AG04450 (cell line): Measurements from ENCODE around the gene LAMA4. TPM values are rescaled to one million over a fixed set of nuclear protein-coding genes. Genes with fewer than 3 reads are reported as not detected.

Experiments used
- CTCF ChIA-PET: fragments of 300-600, 350-600 bp; formaldehyde crosslinking; extraction: SDS; loops from one replicate; lab custom pipeline; 2022; ENCODE audit warnings: antibody characterized with exemption, inconsistent platforms; lab: Charles Lee
- POLR2A ChIA-PET: fragments of 350-600 bp; formaldehyde crosslinking; extraction: SDS; loops from one replicate; lab custom pipeline; 2021; ENCODE audit warnings: antibody characterized with exemption, inconsistent platforms; lab: Yijun Ruan, JAX
- DNase-seq: peaks from one replicate; pipeline ENCODE4 v3.0.0-alpha.2; 2011; ENCODE audit warnings: low read depth, low spot score
- H3K27ac ChIP-seq: one replicate; pipeline ENCODE4 v1.5.1; 2012; ENCODE audit warnings: low read depth, low read length, control low read depth
- H3K27me3 ChIP-seq: one replicate; pipeline ENCODE4 v1.6.0; 2012; ENCODE audit warnings: low read length; ENCODE audit not compliant: control insufficient read depth, insufficient read depth
- H3K4me3 ChIP-seq: 2 replicates; pipeline ENCODE4 v1.5.1; 2011; ENCODE audit warnings: mild to moderate bottlenecking, low read depth, low read length, control low read depth
- H3K9me3 ChIP-seq: 2 replicates; pipeline ENCODE4 v1.5.1; 2012; ENCODE audit warnings: low read length; ENCODE audit not compliant: control insufficient read depth, insufficient read depth
- polyA plus RNA-seq: library from polyadenylated mRNA; depleted of rRNA; stranded (reverse); fragments of >200 nt; gene quantifications from 2 replicates; pipeline ENCODE4 v1.2.3, GENCODE V29; 2011
- TF ChIP-seq, protein P1 (sequence below): IDR thresholded peaks from 2 replicates; pipeline ENCODE4 v1.5.1; 2011; ENCODE audit warnings: low read depth, low read length, control low read depth, inconsistent platforms

Gene LAMA4
- polyA plus RNA-seq, 1 experiment = 246 TPM

DNA sequence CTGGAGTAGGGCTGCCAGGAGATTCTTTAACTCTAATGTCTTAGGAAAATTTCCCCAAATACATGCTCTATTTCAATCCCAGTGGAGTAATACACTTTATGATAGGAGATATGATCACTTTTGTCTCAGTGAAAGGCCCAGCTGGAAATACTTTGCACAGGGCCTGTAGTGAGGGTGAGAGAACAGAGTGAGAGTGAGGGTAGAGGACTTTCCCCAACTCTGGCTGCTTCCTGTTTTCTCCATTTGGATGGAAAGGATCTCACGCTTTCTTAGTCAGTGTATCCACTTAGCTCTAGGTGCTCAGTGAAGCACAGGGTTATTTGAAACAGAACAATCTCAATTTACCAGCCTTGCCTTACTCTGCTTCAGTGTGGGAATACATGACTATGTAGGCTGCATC, 130.4 kb downstream of the LAMA4 start:
- TF ChIP-seq, protein P1, sequence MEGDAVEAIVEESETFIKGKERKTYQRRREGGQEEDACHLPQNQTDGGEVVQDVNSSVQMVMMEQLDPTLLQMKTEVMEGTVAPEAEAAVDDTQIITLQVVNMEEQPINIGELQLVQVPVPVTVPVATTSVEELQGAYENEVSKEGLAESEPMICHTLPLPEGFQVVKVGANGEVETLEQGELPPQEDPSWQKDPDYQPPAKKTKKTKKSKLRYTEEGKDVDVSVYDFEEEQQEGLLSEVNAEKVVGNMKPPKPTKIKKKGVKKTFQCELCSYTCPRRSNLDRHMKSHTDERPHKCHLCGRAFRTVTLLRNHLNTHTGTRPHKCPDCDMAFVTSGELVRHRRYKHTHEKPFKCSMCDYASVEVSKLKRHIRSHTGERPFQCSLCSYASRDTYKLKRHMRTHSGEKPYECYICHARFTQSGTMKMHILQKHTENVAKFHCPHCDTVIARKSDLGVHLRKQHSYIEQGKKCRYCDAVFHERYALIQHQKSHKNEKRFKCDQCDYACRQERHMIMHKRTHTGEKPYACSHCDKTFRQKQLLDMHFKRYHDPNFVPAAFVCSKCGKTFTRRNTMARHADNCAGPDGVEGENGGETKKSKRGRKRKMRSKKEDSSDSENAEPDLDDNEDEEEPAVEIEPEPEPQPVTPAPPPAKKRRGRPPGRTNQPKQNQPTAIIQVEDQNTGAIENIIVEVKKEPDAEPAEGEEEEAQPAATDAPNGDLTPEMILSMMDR = no peak
- ChIA-PET POLR2A (no interaction called here), CTCF (interaction anchor here (0.6 to 0.7 kb wide), 2 partner anchors 37 to 414 kb away, joined by 3 to 6 read pairs; no protein-coding TSS in a partner anchor)
- Histone ChIP-seq H3K27me3 (no peaks in the 10 kb centered on the region), H3K4me3 (no peak overlapping the region), H3K27ac (no peak overlapping the region), H3K9me3 (no peaks in the 10 kb centered on the region)
- no peak for DNase-seq

DNA sequence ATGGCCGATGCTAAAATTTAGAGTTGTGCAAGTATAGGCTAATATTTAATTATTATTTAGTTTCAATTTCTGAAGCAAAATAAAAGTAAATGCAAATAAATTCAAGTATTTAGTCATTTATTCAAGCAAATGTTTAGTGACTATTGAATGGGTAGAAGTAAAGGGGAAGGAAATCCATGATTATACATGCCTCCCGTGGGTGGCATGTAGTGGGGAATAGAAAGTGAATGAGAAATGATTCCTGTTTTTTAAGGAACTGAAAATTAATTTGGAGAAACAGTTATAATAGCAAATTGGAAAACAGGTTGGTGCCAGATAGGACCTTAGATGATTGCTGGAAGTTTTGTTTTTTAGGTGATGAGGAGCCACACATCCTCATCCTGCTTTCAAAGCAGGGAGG, 131.6 kb downstream of the LAMA4 start:
- H3K27me3 ChIP-seq = no peaks in the 10 kb centered on the region
- no peaks in the 10 kb centered on the region for H3K9me3 ChIP-seq
- DNase-seq = no peak
- POLR2A ChIA-PET = no interaction called here
- CTCF ChIA-PET = no interaction called here
- H3K4me3 ChIP-seq = no peak overlapping the region
- TF ChIP-seq, protein P1 = no peak
- H3K27ac ChIP-seq = no peak overlapping the region

DNA sequence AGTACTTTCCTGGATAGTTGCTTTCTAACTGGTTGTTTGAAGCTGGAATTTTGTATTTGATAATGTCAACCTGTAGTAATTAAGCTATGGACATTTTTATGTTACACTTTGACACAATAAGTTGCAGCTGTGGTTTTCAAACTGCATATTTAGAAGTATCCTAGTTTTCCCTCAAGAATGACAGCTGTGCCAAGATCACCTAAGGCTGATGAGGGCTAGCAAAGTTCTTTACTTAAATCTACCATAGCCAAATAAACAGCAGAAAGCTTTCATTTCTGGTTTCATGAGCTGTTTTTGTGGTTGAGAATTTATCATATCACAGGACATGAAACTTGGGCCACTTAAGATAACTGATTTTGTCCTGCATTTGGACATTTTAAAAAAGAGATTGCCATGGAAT, 136.3 kb downstream of the LAMA4 start:
- POLR2A ChIA-PET = no interaction called here
- Histone ChIP-seq H3K27me3 (no peaks in the 10 kb centered on the region), H3K9me3 (no peaks in the 10 kb centered on the region), H3K4me3 (no peak overlapping the region), H3K27ac (no peak overlapping the region)
- CTCF ChIA-PET = no interaction called here
- DNase-seq = no peak
- TF ChIP-seq, protein P1 = no peak

DNA sequence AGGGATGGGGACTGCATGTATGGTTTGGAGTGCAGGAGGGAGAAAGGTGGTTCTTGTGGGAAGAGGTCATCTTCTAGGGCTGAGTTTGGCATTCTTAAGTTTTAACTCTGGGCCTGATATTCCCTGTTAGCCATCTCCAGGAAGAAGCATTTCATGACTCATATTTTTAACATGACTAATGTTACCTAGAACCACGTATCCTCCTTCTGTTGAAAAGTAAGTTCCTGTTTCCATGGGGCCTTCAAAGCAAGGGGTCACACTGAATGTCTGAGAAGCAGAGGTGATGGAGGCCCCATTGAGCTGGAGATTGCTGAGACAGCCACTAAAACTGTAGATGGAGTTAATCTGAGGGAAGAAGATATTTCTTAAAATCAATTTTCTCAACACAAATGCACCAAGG, 136.8 kb downstream of the LAMA4 start:
- Histone ChIP-seq H3K27me3 (no peaks in the 10 kb centered on the region), H3K9me3 (no peaks in the 10 kb centered on the region), H3K4me3 (no peak overlapping the region), H3K27ac (no peak overlapping the region)
- no peak for DNase-seq
- TF ChIP-seq, protein P1 = no peak
- POLR2A ChIA-PET = no interaction called here
- CTCF ChIA-PET = no interaction called here

DNA sequence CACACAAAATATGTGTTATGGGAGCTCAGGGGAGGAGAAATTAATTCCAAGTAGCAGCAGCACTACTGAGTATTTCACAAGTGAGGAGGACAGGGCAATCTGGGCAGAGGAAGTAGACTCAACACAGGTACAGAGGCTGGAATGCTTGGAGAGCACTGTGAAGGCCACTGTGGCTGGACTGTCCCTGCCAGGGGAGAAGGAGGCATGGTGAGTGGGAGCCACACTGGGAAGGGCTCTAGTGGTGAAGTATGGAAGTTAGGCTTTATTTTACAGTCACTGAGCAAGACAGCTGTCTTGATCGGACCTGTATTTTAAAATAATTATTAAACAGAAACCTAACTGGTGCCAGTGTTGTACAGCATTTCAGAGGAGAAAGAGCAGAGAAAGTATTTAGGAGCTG, 138.1 kb downstream of the LAMA4 start:
- POLR2A ChIA-PET = no interaction called here
- CTCF ChIA-PET = interaction anchor here (0.7 kb wide), 1 partner anchor 29 kb away, joined by 3 read pairs; the partner anchor contains the start of genes FAM229B and TUBE1

More for the DNA sequence above, 138.1 kb downstream of the LAMA4 start:
- Histone ChIP-seq H3K27ac (no peak overlapping the region), H3K4me3 (no peak overlapping the region), H3K9me3 (no peaks in the 10 kb centered on the region), H3K27me3 (no peaks in the 10 kb centered on the region)
- no peak for DNase-seq
- TF ChIP-seq, protein P1 = no peak
